SIG-M5 (cell line): ENCODE results near the gene GOLGA3.
"Not testable (repeated sequence)": the region's sequence is repeated elsewhere in the genome, so short reads cannot be mapped to it uniquely, and the experiment has no call there.

Experiments used
- DNase-seq: peaks from one replicate; lab custom pipeline; 2025; lab: John Stamatoyannopoulos, UW

Gene GOLGA3, protein sequence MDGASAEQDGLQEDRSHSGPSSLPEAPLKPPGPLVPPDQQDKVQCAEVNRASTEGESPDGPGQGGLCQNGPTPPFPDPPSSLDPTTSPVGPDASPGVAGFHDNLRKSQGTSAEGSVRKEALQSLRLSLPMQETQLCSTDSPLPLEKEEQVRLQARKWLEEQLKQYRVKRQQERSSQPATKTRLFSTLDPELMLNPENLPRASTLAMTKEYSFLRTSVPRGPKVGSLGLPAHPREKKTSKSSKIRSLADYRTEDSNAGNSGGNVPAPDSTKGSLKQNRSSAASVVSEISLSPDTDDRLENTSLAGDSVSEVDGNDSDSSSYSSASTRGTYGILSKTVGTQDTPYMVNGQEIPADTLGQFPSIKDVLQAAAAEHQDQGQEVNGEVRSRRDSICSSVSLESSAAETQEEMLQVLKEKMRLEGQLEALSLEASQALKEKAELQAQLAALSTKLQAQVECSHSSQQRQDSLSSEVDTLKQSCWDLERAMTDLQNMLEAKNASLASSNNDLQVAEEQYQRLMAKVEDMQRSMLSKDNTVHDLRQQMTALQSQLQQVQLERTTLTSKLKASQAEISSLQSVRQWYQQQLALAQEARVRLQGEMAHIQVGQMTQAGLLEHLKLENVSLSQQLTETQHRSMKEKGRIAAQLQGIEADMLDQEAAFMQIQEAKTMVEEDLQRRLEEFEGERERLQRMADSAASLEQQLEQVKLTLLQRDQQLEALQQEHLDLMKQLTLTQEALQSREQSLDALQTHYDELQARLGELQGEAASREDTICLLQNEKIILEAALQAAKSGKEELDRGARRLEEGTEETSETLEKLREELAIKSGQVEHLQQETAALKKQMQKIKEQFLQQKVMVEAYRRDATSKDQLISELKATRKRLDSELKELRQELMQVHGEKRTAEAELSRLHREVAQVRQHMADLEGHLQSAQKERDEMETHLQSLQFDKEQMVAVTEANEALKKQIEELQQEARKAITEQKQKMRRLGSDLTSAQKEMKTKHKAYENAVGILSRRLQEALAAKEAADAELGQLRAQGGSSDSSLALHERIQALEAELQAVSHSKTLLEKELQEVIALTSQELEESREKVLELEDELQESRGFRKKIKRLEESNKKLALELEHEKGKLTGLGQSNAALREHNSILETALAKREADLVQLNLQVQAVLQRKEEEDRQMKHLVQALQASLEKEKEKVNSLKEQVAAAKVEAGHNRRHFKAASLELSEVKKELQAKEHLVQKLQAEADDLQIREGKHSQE (N-terminal part only)

DNA sequence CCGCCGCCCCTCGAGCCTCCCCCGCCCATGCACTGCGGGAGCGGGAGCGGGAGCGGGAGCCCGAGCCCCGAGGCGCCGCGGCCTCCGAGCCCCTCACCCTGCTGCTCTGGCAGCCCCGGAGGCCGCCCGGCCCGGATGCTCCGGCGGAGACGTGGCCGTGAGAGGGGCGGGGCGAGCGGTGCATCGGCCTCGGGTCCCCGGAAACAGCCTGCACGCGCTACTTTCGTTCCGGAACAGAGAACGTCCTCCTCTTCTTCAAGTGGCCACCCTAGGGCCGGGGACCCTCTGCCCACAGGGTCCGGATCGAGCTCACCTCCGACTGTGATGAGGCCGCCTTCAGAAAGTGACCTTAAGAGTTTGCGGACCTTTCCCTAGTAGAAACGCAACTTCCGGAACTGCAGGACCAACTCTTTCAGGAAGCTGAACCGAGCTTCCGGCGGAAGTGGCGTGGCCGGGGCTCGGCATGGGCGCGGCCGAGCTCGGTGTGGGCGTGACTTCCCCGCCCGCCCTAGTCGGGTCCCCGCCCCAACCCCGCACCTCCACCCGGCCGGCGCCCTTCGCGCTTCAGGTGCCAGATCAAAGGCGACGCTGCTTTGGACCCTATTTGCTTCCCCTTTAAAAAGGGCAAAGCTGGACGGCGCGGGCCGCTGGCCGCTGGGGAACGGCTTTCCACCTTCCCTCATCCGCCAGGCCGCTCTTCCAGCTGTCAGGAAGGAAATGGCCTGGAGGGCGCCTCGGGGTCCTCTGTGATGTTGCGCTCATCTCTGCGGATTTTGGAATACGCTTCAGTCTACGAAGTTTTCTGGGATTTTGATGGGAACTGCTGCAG is at the start of gene GOLGA3:
GOLGA3 (minus strand) TSS at position 164 of the 829 bp plus-strand sequence. CDS start 6,741 bp downstream, outside the sequence.
- peak; percentile 40 for DNase-seq

DNA sequence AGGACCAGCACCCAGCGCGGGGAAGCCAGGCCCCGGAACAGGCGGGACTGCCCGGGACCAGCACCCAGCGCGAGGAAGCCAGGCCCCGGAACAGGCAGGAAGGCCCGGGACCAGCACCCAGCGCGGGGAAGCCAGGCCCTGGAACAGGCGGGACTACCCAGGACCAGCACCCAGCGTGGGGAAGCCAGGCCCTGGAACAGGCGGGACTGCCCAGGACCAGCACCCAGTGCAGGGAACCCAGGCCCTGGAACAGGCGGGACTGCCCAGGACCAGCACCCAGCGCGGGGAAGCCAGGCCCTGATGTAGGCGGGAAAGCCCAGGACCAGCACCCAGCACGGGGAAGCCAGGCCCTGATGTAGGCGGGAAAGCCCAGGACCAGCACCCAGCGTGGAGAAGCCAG is 46.0 kb upstream of the GOLGA3 start:
- DNase-seq = not testable (repeated sequence)

DNA sequence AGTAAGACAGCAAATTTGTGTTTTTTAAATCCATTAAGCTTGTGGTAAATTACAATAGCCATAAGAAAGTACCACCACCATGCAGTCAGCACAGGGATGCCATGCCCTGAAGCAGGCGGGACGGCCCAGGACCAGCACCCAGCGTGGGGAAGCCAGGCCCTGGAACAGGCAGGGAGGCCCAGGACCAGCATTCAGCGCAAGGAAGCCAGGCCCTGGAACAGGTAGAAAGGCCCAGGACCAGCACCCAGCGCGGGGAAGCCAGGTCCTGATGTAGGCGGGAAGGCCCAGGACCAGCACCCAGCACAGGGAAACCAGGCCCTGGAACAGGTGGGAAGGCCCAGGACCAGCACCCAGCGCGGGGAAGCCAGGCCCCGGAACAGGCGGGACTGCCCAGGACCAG is 45.5 kb upstream of the GOLGA3 start:
- no peak for DNase-seq

DNA sequence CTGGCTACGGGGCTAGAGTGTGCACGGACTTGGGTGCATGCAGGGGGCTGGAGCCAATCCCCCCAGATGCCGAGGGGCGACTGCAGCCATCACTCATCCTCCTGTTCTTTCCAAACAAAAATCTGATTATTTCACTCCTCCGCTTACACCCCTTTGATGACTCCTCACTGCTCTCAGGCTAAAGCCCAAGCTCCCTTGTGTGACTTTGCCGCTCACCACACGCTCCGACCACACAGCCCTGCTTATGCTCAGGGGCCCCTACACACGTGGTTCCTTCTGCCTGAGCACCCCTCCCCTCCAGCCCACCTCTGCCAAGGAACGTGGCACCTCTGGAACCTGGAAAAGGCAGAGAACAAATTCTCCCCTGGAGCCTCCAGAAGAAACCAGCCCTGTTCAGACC is 45.1 kb upstream of the GOLGA3 start:
- DNase-seq = no peak

DNA sequence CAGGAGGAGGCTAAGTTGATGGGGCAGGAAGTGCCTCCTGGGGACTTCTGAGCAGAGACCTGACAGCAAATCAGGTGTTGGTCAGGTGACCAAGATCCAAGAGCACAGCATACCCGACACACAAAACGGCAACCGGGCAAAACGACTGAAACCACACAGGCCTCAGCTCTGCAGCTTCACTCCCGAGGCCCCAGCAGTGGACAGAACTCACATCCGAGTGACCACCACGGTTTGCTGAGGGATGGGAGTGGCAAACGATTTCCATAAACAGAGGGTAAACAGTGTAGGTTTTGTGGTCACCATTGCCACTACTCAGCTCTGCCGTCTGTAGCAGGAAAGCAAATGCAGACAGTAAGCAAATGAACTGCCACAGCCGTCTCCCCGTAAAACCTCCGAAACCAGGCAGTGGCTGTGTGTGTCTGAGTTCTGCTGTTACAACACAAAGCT is 44.3 kb upstream of the GOLGA3 start:
- no peak for DNase-seq

DNA sequence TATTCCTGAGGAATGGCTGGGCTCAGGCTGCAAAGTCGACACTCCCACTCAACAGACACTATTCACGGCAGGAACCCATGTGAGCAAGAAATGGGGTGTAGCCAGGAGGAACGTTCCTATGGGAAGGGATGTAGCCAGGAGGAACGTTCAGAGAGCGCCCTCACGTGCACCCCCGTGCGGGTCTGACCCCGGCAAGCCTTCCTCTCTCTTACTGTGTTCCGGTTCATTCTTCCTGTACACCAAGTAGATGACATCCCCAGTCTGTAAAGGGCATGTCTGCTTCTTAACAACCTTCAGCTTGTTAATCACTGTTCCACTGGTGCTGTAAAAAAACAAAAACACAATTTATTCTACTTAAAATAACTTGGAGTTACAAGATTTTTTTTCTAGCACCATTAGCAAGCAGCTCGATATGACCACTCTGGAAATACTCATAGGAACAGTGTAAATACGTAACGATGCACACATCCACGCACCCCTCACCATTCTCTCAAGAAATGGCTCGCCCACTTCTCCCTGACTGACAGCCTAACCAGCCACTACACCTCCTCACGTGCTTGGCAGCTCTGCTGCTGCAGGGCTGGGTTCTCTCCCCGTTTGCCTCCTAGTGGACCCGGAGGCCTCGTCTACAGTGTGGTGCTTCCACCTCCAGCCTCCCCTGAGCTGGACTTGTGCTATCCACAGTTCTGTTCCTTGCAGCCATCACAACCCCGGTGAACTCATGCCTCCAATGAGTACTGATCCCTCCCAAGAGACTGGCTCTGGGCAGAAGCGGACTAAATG is 43.6 kb upstream of the GOLGA3 start:
- no peak for DNase-seq

DNA sequence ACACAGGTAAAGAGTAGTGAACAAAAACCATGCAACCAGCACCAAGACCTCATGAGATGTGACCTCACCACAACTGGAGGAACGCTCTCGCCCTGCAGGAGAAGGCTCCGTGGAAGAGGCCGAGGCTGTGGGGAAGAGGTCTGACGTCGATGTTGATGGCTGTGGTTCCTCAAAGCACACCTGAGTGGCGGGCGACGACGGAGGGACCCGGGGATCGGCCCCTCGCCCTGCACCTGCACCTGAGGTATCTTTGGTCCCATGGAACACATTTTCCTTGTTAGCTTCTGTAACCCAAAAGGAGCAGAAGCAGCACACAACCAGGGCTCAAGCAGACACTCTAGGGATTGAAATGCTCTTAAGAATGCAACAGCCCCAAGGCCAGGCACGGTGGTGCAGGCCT is 40.9 kb upstream of the GOLGA3 start:
- DNase-seq = no peak

DNA sequence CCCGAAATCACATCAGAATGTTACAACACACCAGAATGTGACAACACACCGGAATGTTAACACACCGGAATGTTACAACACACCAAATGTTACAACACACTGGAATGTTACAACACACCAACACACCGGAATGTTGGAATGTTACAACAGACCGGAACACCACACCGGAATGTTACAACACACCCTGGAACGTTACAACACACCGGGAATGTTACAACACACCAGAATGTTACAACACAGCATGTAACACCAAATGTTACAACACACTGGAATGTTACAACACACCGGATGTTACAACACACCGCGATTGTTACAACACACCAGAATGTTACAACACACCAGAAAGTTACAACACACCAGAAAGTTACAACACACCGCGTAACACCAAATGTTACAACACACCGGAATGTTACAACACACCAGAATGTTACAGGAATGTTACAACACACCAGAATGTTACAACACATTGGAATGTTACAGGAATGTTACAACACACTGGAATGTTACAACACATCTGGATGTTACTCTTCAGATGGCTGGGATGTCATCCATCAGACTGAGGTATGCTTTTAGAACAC is 37.7 kb upstream of the GOLGA3 start:
- no peak for DNase-seq

DNA sequence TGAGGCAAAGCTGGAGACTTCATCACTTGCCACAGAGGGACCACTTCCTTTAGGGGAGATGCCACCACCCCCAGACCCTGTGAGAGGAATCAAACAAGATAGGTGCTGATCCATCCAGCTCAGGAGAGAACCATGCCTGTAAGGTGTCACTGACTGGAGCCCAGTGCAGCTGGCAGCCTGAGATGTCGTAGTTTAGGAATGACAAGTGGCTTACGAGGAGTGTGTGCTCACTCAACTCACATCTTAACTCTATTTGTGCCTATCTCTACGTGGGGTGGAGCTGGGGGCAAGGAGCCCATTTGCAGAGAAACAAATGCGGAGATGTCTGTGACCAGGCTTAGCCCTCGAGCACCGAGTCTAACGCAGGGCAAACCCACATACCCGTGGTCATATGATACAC is 32.9 kb upstream of the GOLGA3 start:
- no peak for DNase-seq

DNA sequence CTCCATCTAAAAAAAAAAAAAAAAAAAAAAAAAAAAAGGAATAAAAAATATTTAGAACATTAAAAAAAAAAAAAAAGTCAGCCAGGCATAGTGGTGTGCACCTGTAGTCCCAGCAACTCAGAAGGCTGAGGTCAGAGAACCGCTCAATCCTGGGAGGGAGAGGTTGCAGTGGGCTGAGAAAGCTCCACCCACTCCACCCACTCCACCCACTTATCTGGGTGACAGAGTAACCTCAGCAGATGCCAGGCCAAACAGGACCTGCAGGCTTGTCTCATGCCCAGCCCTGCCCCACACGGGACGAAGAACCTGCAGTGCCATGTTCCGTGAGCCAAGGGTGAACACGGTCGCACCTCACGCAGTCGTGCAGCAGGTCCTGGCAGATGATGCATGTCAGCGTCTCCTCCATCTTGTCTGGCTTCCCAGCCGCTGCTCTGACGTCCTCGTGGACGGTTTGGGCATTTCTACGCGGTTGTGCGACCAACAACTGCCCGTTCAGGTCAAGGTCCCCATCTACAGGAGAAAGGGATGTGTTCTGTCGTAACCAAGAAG is 30.1 kb upstream of the GOLGA3 start:
- no peak for DNase-seq

DNA sequence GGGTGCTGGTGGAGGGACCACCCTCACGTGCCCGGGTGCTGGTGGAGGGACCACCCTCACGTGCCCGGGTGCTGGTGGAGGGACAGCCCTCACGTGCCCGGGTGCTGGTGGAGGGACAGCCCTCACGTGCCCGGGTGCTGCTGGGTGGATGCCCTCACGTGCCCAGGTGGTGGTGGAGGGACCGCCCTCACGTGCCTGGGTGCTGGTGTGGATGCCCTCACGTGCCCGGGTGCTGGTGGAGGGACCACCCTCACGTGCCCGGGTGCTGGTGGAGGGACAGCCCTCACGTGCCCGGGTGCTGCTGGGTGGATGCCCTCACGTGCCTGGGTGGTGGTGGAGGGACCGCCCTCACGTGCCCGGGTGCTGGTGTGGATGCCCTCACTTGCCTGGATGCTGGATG is 28.4 kb upstream of the GOLGA3 start:
- not testable (repeated sequence) for DNase-seq

DNA sequence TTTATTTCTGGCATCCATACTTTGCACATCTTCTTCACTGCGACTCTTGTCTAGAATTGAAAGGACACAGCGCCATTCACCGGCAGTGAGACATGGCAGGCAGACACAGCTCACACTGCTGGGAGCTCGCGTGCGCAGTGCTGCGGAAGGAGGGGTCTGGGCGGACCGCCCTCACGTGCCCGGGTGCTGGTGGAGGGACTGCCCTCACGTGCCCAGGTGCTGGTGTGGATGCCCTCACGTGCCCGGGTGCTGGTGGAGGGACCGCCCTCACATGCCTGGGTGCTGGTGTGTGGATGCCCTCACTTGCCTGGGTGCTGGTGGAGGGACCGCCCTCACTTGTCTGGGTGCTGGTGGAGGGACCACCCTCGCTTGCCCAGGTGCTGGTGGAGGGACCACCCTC is 27.9 kb upstream of the GOLGA3 start:
- DNase-seq = no peak

DNA sequence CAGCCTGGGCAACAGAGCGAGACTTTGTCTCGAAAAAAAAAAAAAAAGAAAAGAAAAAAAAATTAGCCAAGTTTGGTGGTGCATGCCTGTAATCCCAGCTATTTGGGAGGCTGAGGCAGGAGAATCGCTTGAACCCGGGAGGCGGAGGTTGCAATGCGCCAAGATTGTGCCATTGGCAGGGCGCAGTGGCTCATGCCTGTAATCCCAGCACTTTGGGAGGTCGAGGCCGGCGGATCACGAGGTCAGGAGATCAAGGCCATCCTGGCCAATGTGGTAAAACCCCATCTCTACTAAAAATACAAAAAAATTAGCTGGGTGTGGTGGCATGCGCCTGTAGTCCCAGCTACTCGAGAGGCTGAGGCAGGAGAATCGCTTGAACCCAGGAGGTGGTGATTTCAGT is 26.5 kb upstream of the GOLGA3 start:
- DNase-seq = not testable (repeated sequence)

DNA sequence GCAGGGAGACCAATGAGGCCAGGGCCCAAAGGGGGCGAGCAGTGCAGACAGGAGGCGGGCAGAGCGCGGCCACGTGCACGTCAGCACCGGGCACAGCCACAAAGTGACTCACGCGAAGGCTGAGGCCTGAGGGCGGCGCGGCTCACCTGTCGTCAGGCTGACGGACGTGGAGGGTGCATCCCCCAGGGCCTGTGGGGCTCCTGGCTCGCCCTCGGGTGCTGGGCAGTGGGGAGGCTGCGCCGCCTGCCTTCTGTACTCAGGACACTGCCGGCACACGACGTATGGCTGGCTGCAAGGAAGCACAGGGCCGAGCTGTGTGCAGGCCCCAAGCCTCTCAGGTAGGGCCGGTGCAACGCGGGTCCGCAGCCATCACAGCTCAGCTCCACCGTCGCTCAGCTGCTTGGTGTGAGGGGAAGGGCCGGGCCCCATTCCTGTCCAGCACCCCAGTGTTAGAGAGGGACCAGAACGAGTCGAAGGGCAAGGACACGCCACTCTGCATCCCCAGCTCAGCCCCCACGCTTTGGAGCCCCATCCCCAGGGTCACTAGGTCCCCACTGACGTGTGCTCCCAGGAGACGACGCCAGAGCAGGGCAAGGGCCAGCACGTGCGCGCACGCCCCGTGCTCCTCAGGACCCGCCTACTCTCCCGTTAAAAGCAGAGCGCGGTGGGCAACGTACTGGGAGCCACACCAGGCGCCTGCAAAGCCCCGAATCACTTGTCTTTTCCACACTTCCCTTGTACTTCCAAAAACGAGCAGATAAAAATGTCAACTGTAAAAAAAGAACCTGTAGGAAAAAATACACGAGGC is 24.8 kb upstream of the GOLGA3 start:
- no peak for DNase-seq

DNA sequence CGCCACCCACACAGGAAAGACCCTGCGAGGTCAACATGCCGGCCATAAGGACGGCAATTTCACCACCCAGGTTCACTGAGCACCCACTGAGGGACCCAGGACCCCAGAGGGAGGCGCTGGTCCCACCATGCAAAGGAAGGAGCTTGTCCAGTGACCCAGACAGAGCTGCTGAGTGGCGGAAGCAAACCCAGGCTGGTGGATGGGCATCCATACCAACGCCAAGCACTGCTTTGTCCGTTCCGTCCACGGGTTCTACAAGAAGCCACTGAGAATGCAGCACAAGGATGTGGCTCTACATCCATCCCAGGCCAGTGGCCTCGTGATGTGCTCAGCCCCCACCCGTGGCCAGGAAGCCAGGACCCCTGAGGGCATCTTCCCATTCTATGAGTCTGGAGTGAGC is 23.8 kb upstream of the GOLGA3 start:
- no peak for DNase-seq

DNA sequence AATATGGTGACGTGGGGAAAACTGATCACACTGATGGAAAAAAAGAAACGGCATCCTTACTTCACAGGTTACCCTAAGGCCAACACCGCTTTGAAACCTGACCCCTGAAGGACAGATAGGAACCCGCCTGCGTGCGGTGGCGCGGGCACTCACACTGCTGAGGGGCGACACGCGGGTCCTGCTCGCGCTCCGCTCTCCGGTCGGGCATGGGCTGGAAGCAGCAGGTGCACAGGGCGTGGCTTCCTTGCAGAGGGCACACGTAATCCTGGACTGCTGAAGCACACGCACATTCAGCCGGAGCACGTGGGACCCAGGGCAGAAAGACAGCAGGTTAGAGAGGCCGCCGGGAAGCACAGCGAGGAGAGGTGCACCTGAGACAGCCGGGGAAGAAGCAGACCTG is 22.8 kb upstream of the GOLGA3 start:
- DNase-seq = no peak

DNA sequence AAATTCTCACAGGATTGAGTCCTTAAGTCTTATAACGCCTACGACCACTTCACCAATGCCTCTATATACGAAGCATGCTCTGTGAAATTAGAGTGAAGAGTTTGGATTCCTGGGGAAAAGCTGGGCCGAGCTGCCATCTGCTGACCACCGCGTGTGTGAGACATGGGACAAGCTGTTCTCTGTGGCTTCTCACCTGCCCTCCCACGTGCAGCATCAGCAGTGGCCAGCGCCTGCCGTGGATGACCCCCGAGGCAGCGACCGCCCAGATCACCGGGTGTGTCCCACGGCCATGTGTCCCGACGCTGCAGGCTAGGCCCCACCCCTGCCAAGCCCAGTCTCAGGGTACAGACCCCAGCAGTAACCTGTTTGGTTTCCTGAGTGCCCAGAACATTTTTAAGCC is 21.6 kb upstream of the GOLGA3 start:
- no peak for DNase-seq

DNA sequence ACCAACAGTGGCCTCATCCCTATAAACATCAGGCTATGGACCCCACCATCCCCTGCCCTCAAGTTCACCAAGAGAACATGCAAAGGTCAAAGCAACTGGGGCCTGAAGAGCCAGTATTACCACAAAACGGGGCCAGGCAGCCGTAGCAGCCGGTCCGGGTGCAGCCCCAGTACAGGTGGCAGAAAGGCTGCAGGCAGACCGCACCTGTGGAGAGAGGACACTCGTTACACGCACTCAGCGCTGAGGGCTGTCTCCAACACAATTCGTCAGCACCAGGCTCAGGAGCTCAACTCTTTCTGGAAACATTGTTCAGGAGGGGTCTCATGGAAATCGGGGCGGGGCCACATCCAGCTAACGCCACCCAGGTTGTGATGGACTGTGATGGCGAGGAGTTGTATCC is 19.9 kb upstream of the GOLGA3 start:
- DNase-seq = no peak
